GM23338 (cell line): ENCODE results near the gene SPRED2. TPM values are rescaled to one million over a fixed set of nuclear protein-coding genes. Genes with fewer than 3 reads are reported as not detected.

Source experiments
- ATAC-seq: fragments of 200-7000 bp; cut with Tn5 transposase; 3 replicates; pipeline ENCODE4 v1.9.1; 2020
- DNase-seq: peaks from one replicate; pipeline ENCODE4 v3.0.0-alpha.2; 2015; ENCODE audit warnings: low spot score
- H2AFZ ChIP-seq: fragments of 200-600 bp; sonication (generic); 2 replicates; pipeline ENCODE4 v1.8.0; 2016; ENCODE audit warnings: antibody characterized with exemption, mild to moderate bottlenecking, moderate library complexity
- H3F3A ChIP-seq: fragments of 200-600 bp; sonication (generic); replicated peaks from 2 replicates; pipeline ENCODE4 v1.8.0; 2017; ENCODE audit warnings: antibody characterized with exemption, mixed run types, low read depth
- H3K27ac ChIP-seq: fragments of 200-600 bp; sonication (generic); 2 replicates; pipeline ENCODE4 v1.6.1; 2016; ENCODE audit warnings: low read depth
- H3K27me3 ChIP-seq: fragments of 200-600 bp; sonication (generic); 2 replicates; pipeline ENCODE4 v1.8.0; 2016; ENCODE audit warnings: mild to moderate bottlenecking, mixed run types, moderate library complexity; ENCODE audit not compliant: insufficient read depth
- H3K36me3 ChIP-seq: fragments of 200-600 bp; sonication (generic); 2 replicates; pipeline ENCODE4 v1.8.0; 2016; ENCODE audit warnings: mild to moderate bottlenecking; ENCODE audit not compliant: insufficient read depth
- H3K4me1 ChIP-seq: fragments of 200-600 bp; sonication (generic); 2 replicates; pipeline ENCODE4 v1.8.0; 2016; ENCODE audit warnings: mild to moderate bottlenecking, moderate library complexity; ENCODE audit not compliant: insufficient read depth
- H3K4me2 ChIP-seq: fragments of 200-600 bp; sonication (generic); 2 replicates; pipeline ENCODE4 v1.7.1; 2017; ENCODE audit warnings: mixed run types
- H3K4me3 ChIP-seq: fragments of 200-600 bp; sonication (generic); 2 replicates; pipeline ENCODE4 v1.6.1; 2016; ENCODE audit warnings: mixed run types
- H3K79me2 ChIP-seq: fragments of 200-600 bp; sonication (generic); replicated peaks from 2 replicates; pipeline ENCODE4 v1.8.0; 2017; ENCODE audit warnings: mild to moderate bottlenecking; ENCODE audit not compliant: insufficient read depth
- H3K9me2 ChIP-seq: fragments of 200-600 bp; sonication (generic); 2 replicates; pipeline ENCODE4 v1.8.0; 2017; ENCODE audit not compliant: insufficient read depth
- H4K20me1 ChIP-seq: fragments of 200-600 bp; sonication (generic); replicated peaks from 2 replicates; pipeline ENCODE4 v1.8.0; 2017; ENCODE audit warnings: mild to moderate bottlenecking; ENCODE audit not compliant: insufficient read depth
- H3K27ac Mint-ChIP-seq: 2 replicates; pipeline ENCODE4 v1.8.0; 2020; ENCODE audit warnings: inconsistent platforms, mild to moderate bottlenecking, moderate library complexity, mixed read lengths
- H3K27me3 Mint-ChIP-seq: 3 replicates; pipeline ENCODE4 v1.8.0; 2022; ENCODE audit warnings: low read depth, mild to moderate bottlenecking, moderate library complexity, mixed read lengths, inconsistent platforms; ENCODE audit not compliant: insufficient read depth, poor library complexity
- H3K36me3 Mint-ChIP-seq: 3 replicates; pipeline ENCODE4 v1.8.0; 2021; ENCODE audit warnings: low read depth, mild to moderate bottlenecking, inconsistent platforms, moderate library complexity, mixed read lengths
- H3K4me1 Mint-ChIP-seq: 3 replicates; pipeline ENCODE4 v1.8.0; 2020; ENCODE audit warnings: mild to moderate bottlenecking, inconsistent platforms, mixed read lengths
- H3K4me3 Mint-ChIP-seq: 3 replicates; pipeline ENCODE4 v1.8.0; 2021; ENCODE audit warnings: moderate library complexity, mild to moderate bottlenecking, inconsistent platforms, mixed read lengths
- H3K9me3 Mint-ChIP-seq: 3 replicates; pipeline ENCODE4 v1.8.0; 2020; ENCODE audit warnings: moderate library complexity, mild to moderate bottlenecking, inconsistent platforms, mixed read lengths
- CREB1 ChIP-seq: fragments of 250-450 bp; sonication (Bioruptor Pico); IDR thresholded peaks from 2 replicates; pipeline ENCODE4 v1.5.0; 2020; ENCODE audit warnings: low read depth, mild to moderate bottlenecking, moderate library complexity
- EZH2 ChIP-seq: fragments of 200-600 bp; sonication (generic); IDR thresholded peaks from one replicate; pipeline ENCODE4 v1.8.0; 2017; ENCODE audit warnings: antibody characterized with exemption, mild to moderate bottlenecking, low read depth; ENCODE audit not compliant: unreplicated experiment
- EZH2phosphoT487 ChIP-seq: fragments of 200-600 bp; sonication (generic); IDR thresholded peaks from one replicate; pipeline ENCODE4 v1.8.1; 2018; ENCODE audit warnings: antibody characterized with exemption; ENCODE audit not compliant: unreplicated experiment
- JUNB ChIP-seq: IDR thresholded peaks from one replicate; pipeline ENCODE4 v1.6.1; 2016; ENCODE audit warnings: antibody characterized with exemption; ENCODE audit not compliant: unreplicated experiment
- NANOG ChIP-seq: IDR thresholded peaks from 2 replicates; pipeline ENCODE4 v1.6.1; 2016; ENCODE audit warnings: antibody characterized with exemption, borderline replicate concordance
- POLR2AphosphoS5 ChIP-seq: IDR thresholded peaks from 2 replicates; pipeline ENCODE4 v1.6.1; 2016; ENCODE audit warnings: antibody characterized with exemption, low read depth
- STAT1 ChIP-seq: IDR thresholded peaks from one replicate; pipeline ENCODE4 v1.6.1; 2016; ENCODE audit warnings: antibody characterized with exemption; ENCODE audit not compliant: unreplicated experiment
- ZNF114 ChIP-seq: fragments of 250-450 bp; sonication (Bioruptor Pico); IDR thresholded peaks from 2 replicates; pipeline ENCODE4 v1.5.0; 2020; ENCODE audit warnings: mild to moderate bottlenecking, moderate library complexity
- ZNF331 ChIP-seq: fragments of 250-450 bp; sonication (Bioruptor Pico); IDR thresholded peaks from 2 replicates; pipeline ENCODE4 v1.5.0; 2020; ENCODE audit warnings: low read depth, mild to moderate bottlenecking, moderate library complexity
- polyA plus RNA-seq: library from polyadenylated mRNA; unstranded; fragments of >200 nt; fragmentation: Nextera tagmentation; extraction: Ambion mirVana; gene quantifications from 2 replicates; pipeline ENCODE4 v1.2.1, GENCODE V29; 2016
- total RNA-seq: library from RNA; depleted of rRNA; stranded (reverse); fragments of >200 nt; shearing (Covaris generic); gene quantifications from 2 replicates; pipeline ENCODE4 v1.2.3, GENCODE V29; 2014
- TF ChIP-seq, protein P1 (sequence below): fragments of 250-450 bp; sonication (Bioruptor Pico); IDR thresholded peaks from 2 replicates; pipeline ENCODE4 v1.5.0; 2020; ENCODE audit warnings: mild to moderate bottlenecking, moderate library complexity
- TF ChIP-seq, protein P2 (sequence below): IDR thresholded peaks from 2 replicates; pipeline ENCODE4 v1.6.1; 2016; ENCODE audit warnings: antibody characterized with exemption
- TF ChIP-seq, protein P3 (sequence below): IDR thresholded peaks from one replicate; pipeline ENCODE4 v1.6.1; 2018; ENCODE audit warnings: antibody characterized with exemption; ENCODE audit not compliant: unreplicated experiment
- TF ChIP-seq, protein P4 (sequence below), 2 experiments: fragments of 200-600 bp in 1 of 2; sonication (generic) in 1 of 2; conservative IDR thresholded peaks; 2 replicates each; pipeline versions ENCODE4 v1.5.1 to v1.6.1; 2016 to 2017; ENCODE audit warnings: antibody characterized with exemption in 2 of 2, low read depth in 2 of 2, mild to moderate bottlenecking in 2 of 2, moderate library complexity in 1 of 2

The SPRED2 gene
- total and polyA plus RNA-seq, 2 experiments from 2014 or later = 8.7 to 13.0 TPM

DNA sequence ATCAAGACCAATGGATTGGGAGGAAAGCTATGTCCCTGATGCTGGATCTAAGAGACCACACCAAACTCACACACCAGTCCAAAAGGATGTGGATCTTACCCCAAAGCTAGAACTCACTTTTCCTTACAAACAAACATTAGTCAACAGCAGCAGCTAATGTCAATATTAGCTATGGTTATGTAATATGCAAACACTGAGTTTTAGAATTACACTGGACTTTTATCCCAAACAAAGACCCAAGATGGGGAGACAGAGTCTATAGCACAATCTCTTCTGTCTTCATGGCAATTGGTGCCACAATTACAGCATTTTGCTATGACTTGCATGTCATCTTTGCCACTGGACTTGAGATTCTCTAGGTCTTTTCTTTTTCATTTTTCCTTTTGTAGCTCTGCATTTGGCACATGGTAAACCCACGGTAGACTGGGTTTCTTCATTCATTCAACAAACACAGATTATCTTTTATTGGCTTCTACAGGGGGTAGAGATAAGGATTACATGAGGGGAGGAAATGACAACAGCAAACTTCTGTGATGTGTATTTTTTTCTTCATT lies 59.0 kb downstream of the SPRED2 start:
- TF ChIP-seq ZNF331 (CRISPR knock-in tag) (no peak), CREB1 (CRISPR knock-in tag) (no peak), POLR2AphosphoS5 (no peak), EZH2 (no peak), JUNB (no peak), STAT1 (no peak), NANOG (no peak), ZNF114 (CRISPR knock-in tag) (no peak), EZH2phosphoT487 (no peak)
- TF ChIP-seq, protein P1, sequence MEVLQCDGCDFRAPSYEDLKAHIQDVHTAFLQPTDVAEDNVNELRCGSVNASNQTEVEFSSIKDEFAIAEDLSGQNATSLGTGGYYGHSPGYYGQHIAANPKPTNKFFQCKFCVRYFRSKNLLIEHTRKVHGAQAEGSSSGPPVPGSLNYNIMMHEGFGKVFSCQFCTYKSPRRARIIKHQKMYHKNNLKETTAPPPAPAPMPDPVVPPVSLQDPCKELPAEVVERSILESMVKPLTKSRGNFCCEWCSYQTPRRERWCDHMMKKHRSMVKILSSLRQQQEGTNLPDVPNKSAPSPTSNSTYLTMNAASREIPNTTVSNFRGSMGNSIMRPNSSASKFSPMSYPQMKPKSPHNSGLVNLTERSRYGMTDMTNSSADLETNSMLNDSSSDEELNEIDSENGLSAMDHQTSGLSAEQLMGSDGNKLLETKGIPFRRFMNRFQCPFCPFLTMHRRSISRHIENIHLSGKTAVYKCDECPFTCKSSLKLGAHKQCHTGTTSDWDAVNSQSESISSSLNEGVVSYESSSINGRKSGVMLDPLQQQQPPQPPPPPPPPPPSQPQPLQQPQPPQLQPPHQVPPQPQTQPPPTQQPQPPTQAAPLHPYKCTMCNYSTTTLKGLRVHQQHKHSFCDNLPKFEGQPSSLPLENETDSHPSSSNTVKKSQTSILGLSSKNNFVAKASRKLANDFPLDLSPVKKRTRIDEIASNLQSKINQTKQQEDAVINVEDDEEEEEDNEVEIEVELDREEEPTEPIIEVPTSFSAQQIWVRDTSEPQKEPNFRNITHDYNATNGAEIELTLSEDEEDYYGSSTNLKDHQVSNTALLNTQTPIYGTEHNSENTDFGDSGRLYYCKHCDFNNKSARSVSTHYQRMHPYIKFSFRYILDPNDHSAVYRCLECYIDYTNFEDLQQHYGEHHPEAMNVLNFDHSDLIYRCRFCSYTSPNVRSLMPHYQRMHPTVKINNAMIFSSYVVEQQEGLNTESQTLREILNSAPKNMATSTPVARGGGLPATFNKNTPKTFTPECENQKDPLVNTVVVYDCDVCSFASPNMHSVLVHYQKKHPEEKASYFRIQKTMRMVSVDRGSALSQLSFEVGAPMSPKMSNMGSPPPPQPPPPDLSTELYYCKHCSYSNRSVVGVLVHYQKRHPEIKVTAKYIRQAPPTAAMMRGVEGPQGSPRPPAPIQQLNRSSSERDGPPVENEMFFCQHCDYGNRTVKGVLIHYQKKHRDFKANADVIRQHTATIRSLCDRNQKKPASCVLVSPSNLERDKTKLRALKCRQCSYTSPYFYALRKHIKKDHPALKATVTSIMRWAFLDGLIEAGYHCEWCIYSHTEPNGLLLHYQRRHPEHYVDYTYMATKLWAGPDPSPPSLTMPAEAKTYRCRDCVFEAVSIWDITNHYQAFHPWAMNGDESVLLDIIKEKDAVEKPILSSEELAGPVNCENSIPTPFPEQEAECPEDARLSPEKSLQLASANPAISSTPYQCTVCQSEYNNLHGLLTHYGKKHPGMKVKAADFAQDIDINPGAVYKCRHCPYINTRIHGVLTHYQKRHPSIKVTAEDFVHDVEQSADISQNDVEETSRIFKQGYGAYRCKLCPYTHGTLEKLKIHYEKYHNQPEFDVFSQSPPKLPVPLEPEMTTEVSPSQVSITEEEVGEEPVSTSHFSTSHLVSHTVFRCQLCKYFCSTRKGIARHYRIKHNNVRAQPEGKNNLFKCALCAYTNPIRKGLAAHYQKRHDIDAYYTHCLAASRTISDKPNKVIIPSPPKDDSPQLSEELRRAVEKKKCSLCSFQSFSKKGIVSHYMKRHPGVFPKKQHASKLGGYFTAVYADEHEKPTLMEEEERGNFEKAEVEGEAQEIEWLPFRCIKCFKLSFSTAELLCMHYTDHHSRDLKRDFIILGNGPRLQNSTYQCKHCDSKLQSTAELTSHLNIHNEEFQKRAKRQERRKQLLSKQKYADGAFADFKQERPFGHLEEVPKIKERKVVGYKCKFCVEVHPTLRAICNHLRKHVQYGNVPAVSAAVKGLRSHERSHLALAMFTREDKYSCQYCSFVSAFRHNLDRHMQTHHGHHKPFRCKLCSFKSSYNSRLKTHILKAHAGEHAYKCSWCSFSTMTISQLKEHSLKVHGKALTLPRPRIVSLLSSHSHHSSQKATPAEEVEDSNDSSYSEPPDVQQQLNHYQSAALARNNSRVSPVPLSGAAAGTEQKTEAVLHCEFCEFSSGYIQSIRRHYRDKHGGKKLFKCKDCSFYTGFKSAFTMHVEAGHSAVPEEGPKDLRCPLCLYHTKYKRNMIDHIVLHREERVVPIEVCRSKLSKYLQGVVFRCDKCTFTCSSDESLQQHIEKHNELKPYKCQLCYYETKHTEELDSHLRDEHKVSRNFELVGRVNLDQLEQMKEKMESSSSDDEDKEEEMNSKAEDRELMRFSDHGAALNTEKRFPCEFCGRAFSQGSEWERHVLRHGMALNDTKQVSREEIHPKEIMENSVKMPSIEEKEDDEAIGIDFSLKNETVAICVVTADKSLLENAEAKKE (CRISPR knock-in tag) = no peak
- TF ChIP-seq, protein P2, sequence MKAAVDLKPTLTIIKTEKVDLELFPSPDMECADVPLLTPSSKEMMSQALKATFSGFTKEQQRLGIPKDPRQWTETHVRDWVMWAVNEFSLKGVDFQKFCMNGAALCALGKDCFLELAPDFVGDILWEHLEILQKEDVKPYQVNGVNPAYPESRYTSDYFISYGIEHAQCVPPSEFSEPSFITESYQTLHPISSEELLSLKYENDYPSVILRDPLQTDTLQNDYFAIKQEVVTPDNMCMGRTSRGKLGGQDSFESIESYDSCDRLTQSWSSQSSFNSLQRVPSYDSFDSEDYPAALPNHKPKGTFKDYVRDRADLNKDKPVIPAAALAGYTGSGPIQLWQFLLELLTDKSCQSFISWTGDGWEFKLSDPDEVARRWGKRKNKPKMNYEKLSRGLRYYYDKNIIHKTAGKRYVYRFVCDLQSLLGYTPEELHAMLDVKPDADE = no peak
- TF ChIP-seq, protein P3, sequence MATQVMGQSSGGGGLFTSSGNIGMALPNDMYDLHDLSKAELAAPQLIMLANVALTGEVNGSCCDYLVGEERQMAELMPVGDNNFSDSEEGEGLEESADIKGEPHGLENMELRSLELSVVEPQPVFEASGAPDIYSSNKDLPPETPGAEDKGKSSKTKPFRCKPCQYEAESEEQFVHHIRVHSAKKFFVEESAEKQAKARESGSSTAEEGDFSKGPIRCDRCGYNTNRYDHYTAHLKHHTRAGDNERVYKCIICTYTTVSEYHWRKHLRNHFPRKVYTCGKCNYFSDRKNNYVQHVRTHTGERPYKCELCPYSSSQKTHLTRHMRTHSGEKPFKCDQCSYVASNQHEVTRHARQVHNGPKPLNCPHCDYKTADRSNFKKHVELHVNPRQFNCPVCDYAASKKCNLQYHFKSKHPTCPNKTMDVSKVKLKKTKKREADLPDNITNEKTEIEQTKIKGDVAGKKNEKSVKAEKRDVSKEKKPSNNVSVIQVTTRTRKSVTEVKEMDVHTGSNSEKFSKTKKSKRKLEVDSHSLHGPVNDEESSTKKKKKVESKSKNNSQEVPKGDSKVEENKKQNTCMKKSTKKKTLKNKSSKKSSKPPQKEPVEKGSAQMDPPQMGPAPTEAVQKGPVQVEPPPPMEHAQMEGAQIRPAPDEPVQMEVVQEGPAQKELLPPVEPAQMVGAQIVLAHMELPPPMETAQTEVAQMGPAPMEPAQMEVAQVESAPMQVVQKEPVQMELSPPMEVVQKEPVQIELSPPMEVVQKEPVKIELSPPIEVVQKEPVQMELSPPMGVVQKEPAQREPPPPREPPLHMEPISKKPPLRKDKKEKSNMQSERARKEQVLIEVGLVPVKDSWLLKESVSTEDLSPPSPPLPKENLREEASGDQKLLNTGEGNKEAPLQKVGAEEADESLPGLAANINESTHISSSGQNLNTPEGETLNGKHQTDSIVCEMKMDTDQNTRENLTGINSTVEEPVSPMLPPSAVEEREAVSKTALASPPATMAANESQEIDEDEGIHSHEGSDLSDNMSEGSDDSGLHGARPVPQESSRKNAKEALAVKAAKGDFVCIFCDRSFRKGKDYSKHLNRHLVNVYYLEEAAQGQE = no peak
- TF ChIP-seq, protein P4, sequence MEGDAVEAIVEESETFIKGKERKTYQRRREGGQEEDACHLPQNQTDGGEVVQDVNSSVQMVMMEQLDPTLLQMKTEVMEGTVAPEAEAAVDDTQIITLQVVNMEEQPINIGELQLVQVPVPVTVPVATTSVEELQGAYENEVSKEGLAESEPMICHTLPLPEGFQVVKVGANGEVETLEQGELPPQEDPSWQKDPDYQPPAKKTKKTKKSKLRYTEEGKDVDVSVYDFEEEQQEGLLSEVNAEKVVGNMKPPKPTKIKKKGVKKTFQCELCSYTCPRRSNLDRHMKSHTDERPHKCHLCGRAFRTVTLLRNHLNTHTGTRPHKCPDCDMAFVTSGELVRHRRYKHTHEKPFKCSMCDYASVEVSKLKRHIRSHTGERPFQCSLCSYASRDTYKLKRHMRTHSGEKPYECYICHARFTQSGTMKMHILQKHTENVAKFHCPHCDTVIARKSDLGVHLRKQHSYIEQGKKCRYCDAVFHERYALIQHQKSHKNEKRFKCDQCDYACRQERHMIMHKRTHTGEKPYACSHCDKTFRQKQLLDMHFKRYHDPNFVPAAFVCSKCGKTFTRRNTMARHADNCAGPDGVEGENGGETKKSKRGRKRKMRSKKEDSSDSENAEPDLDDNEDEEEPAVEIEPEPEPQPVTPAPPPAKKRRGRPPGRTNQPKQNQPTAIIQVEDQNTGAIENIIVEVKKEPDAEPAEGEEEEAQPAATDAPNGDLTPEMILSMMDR (conservative IDR thresholded peaks at IDR 0.05; ENCODE audit: low read depth in 2 of 2) = no peak
- Histone ChIP-seq H4K20me1 (peaks cover 8% of the 10 kb centered on the region; the same call in 1 of the 2 replicates), H3K4me2 (no peak overlapping the region), H3K27ac (no peak overlapping the region), H3K27me3 (no peaks in the 10 kb centered on the region), H3K4me1 (peaks cover 18% of the 10 kb centered on the region), H3K36me3 (no peaks in the 10 kb centered on the region), H3K79me2 (peaks cover 16% of the 10 kb centered on the region), H3F3A (no peaks in the 10 kb centered on the region), H3K9me2 (no peaks in the 10 kb centered on the region), H3K4me3 (no peak overlapping the region), H2AFZ (no peak overlapping the region)
- H3K36me3 Mint-ChIP-seq = no peaks in the 10 kb centered on the region
- peaks cover 35% of the 10 kb centered on the region for H3K4me1 Mint-ChIP-seq
- DNase-seq (no peak), ATAC-seq (no peak)
- peaks cover 8% of the 10 kb centered on the region for H3K27me3 Mint-ChIP-seq
- no peak overlapping the region for H3K27ac Mint-ChIP-seq
- no peaks in the 10 kb centered on the region for H3K9me3 Mint-ChIP-seq
- H3K4me3 Mint-ChIP-seq = no peak overlapping the region
